ENCODE data around the gene ZNF575.
"Not testable (repeated sequence)": the region's sequence is repeated elsewhere in the genome, so short reads cannot be mapped to it uniquely, and the experiment has no call there.

Gene ZNF575

GRCh38 chr19:43541920-43542650 lies 9.1 kb downstream of the ZNF575 start:
- no peak for DNase-seq (ENCODE audit: low read depth)

GRCh38 chr19:43544077-43544476 lies 11.1 kb downstream of the ZNF575 start:
- DNase-seq (ENCODE audit: low read depth): no peak

GRCh38 chr19:43545276-43545675 lies 12.3 kb downstream of the ZNF575 start:
- no peak for DNase-seq (ENCODE audit: low read depth)

GRCh38 chr19:43545981-43546380 lies 13.0 kb downstream of the ZNF575 start:
- no peak for DNase-seq (ENCODE audit: low read depth)

GRCh38 chr19:43546581-43546980 lies 13.6 kb downstream of the ZNF575 start:
- DNase-seq (ENCODE audit: low read depth): no peak

GRCh38 chr19:43547926-43548325 lies 14.9 kb downstream of the ZNF575 start:
- DNase-seq (ENCODE audit: low read depth): not testable (repeated sequence)

GRCh38 chr19:43548706-43549105 lies 15.7 kb downstream of the ZNF575 start:
- DNase-seq (ENCODE audit: low read depth): no peak

GRCh38 chr19:43551399-43552197 lies 18.6 kb downstream of the ZNF575 start:
- DNase-seq (ENCODE audit: low read depth): no peak

GRCh38 chr19:43552198-43552450 lies 19.1 kb downstream of the ZNF575 start:
- DNase-seq (ENCODE audit: low read depth): no peak

GRCh38 chr19:43552616-43553015 lies 19.6 kb downstream of the ZNF575 start:
- DNase-seq (ENCODE audit: low read depth): no peak

- no peak for DNase-seq (ENCODE audit: low read depth)
These were observed 20.7 kb downstream of the ZNF575 start for GRCh38 chr19:43553656-43554055.

- no peak for DNase-seq (ENCODE audit: low read depth)
These were observed 21.4 kb downstream of the ZNF575 start for GRCh38 chr19:43554317-43554895.

- DNase-seq (ENCODE audit: low read depth): peak; percentile 75
These were observed 22.3 kb downstream of the ZNF575 start for GRCh38 chr19:43555185-43555770.

GRCh38 chr19:43560687-43561086 lies 27.7 kb downstream of the ZNF575 start:
- no peak for DNase-seq (ENCODE audit: low read depth)

- no peak for DNase-seq (ENCODE audit: low read depth)
These were observed 28.4 kb downstream of the ZNF575 start for GRCh38 chr19:43561139-43561970.

GRCh38 chr19:43562226-43562697 lies 29.3 kb downstream of the ZNF575 start:
- DNase-seq (ENCODE audit: low read depth): no peak

- DNase-seq (ENCODE audit: low read depth): peak; percentile 62
These were observed 29.8 kb downstream of the ZNF575 start for GRCh38 chr19:43562698-43563241.

GRCh38 chr19:43563816-43564457 lies 30.9 kb downstream of the ZNF575 start:
- DNase-seq (ENCODE audit: low read depth): no peak

GRCh38 chr19:43564800-43565199 lies 31.8 kb downstream of the ZNF575 start:
- no peak for DNase-seq (ENCODE audit: low read depth)

GRCh38 chr19:43569657-43570056 lies 36.7 kb downstream of the ZNF575 start:
- no peak for DNase-seq (ENCODE audit: low read depth)
